ENCODE results near the gene PKD1L1.

The PKD1L1 gene

GRCh38 chr7:47973739-47974138 is 25.5 kb upstream of the PKD1L1 start:
- Mint-ChIP-seq H3K9me3 (no peaks in the 10 kb centered on the region), H3K4me3 (no peak overlapping the region), H3K36me3 (ENCODE audit: low read depth) (peaks cover 94% of the 10 kb centered on the region), H3K27me3 (no peaks in the 10 kb centered on the region), H3K4me1 (ENCODE audit: low read depth) (peaks cover 70% of the 10 kb centered on the region), H3K27ac (peak overlapping the region; percentile 83)

GRCh38 chr7:47970761-47971160 is 22.5 kb upstream of the PKD1L1 start:
- H3K27me3 Mint-ChIP-seq, result no peaks in the 10 kb centered on the region
- peaks cover 95% of the 10 kb centered on the region for H3K36me3 Mint-ChIP-seq (ENCODE audit: low read depth)
- H3K4me1 Mint-ChIP-seq (ENCODE audit: low read depth), result peaks cover 48% of the 10 kb centered on the region
- H3K27ac Mint-ChIP-seq, result peak overlapping the region; percentile 64
- no peak overlapping the region for H3K4me3 Mint-ChIP-seq
- H3K9me3 Mint-ChIP-seq, result no peaks in the 10 kb centered on the region

GRCh38 chr7:47968847-47969774 is 20.8 kb upstream of the PKD1L1 start:
- Mint-ChIP-seq H3K4me3 (peak overlapping the region; percentile 8), H3K9me3 (no peaks in the 10 kb centered on the region), H3K27me3 (no peaks in the 10 kb centered on the region), H3K36me3 (ENCODE audit: low read depth) (peaks cover 95% of the 10 kb centered on the region), H3K27ac (no peak overlapping the region), H3K4me1 (ENCODE audit: low read depth) (peaks cover 40% of the 10 kb centered on the region)

- H3K27ac Mint-ChIP-seq, result no peak overlapping the region
- H3K9me3 Mint-ChIP-seq, result no peaks in the 10 kb centered on the region
- peaks cover 26% of the 10 kb centered on the region for H3K4me1 Mint-ChIP-seq (ENCODE audit: low read depth)
- H3K36me3 Mint-ChIP-seq (ENCODE audit: low read depth), result peaks cover 93% of the 10 kb centered on the region
- no peaks in the 10 kb centered on the region for H3K27me3 Mint-ChIP-seq
- no peak overlapping the region for H3K4me3 Mint-ChIP-seq
Observed at GRCh38 chr7:47967708-47968107, 19.4 kb upstream of the PKD1L1 start.

- no peaks in the 10 kb centered on the region for H3K9me3 Mint-ChIP-seq
- no peak overlapping the region for H3K4me3 Mint-ChIP-seq
- peaks cover 20% of the 10 kb centered on the region for H3K4me1 Mint-ChIP-seq (ENCODE audit: low read depth)
- peaks cover 90% of the 10 kb centered on the region for H3K36me3 Mint-ChIP-seq (ENCODE audit: low read depth)
- H3K27me3 Mint-ChIP-seq, result no peaks in the 10 kb centered on the region
- H3K27ac Mint-ChIP-seq, result no peak overlapping the region
Observed at GRCh38 chr7:47967123-47967522, 18.9 kb upstream of the PKD1L1 start.

- no peaks in the 10 kb centered on the region for H3K27me3 Mint-ChIP-seq
- no peaks in the 10 kb centered on the region for H3K9me3 Mint-ChIP-seq
- H3K36me3 Mint-ChIP-seq (ENCODE audit: low read depth), result peaks cover 88% of the 10 kb centered on the region
- H3K4me1 Mint-ChIP-seq (ENCODE audit: low read depth), result peaks cover 12% of the 10 kb centered on the region
- no peak overlapping the region for H3K27ac Mint-ChIP-seq
- H3K4me3 Mint-ChIP-seq, result no peak overlapping the region
Observed at GRCh38 chr7:47965456-47965855, 17.2 kb upstream of the PKD1L1 start.

GRCh38 chr7:47962262-47962661 is 14.0 kb upstream of the PKD1L1 start:
- Mint-ChIP-seq H3K9me3 (no peaks in the 10 kb centered on the region), H3K27ac (no peak overlapping the region), H3K27me3 (no peaks in the 10 kb centered on the region), H3K4me1 (ENCODE audit: low read depth) (no peaks in the 10 kb centered on the region), H3K4me3 (no peak overlapping the region), H3K36me3 (ENCODE audit: low read depth) (peaks cover 71% of the 10 kb centered on the region)

- Mint-ChIP-seq H3K9me3 (no peaks in the 10 kb centered on the region), H3K27ac (no peak overlapping the region), H3K36me3 (ENCODE audit: low read depth) (peaks cover 54% of the 10 kb centered on the region), H3K4me1 (ENCODE audit: low read depth) (peaks cover 7% of the 10 kb centered on the region), H3K27me3 (no peaks in the 10 kb centered on the region), H3K4me3 (no peak overlapping the region)
Observed at GRCh38 chr7:47957156-47957555, 8.9 kb upstream of the PKD1L1 start.

GRCh38 chr7:47956220-47956619 is 8.0 kb upstream of the PKD1L1 start:
- H3K4me1 Mint-ChIP-seq (ENCODE audit: low read depth), result peaks cover 7% of the 10 kb centered on the region

GRCh38 chr7:47954231-47954911 is 6.1 kb upstream of the PKD1L1 start:
- H3K27me3 Mint-ChIP-seq, result no peaks in the 10 kb centered on the region
- H3K4me1 Mint-ChIP-seq (ENCODE audit: low read depth), result peaks cover 7% of the 10 kb centered on the region
- peak overlapping the region; percentile 37 for H3K27ac Mint-ChIP-seq
- H3K4me3 Mint-ChIP-seq, result no peak overlapping the region
- H3K36me3 Mint-ChIP-seq (ENCODE audit: low read depth), result peaks cover 39% of the 10 kb centered on the region
- no peaks in the 10 kb centered on the region for H3K9me3 Mint-ChIP-seq

More at GRCh38 chr7:47956220-47956619, 8.0 kb upstream of the PKD1L1 start:
- no peak overlapping the region for H3K4me3 Mint-ChIP-seq
- H3K27me3 Mint-ChIP-seq, result no peaks in the 10 kb centered on the region
- H3K27ac Mint-ChIP-seq, result no peak overlapping the region
- H3K36me3 Mint-ChIP-seq (ENCODE audit: low read depth), result peaks cover 47% of the 10 kb centered on the region
- no peaks in the 10 kb centered on the region for H3K9me3 Mint-ChIP-seq

GRCh38 chr7:47953822-47954221 is 5.6 kb upstream of the PKD1L1 start:
- H3K27ac Mint-ChIP-seq, result no peak overlapping the region
- peaks cover 39% of the 10 kb centered on the region for H3K36me3 Mint-ChIP-seq (ENCODE audit: low read depth)
- peaks cover 7% of the 10 kb centered on the region for H3K4me1 Mint-ChIP-seq (ENCODE audit: low read depth)
- H3K4me3 Mint-ChIP-seq, result no peak overlapping the region
- no peaks in the 10 kb centered on the region for H3K9me3 Mint-ChIP-seq
- no peaks in the 10 kb centered on the region for H3K27me3 Mint-ChIP-seq

GRCh38 chr7:47952224-47952623 is 4.0 kb upstream of the PKD1L1 start:
- H3K27me3 Mint-ChIP-seq, result no peaks in the 10 kb centered on the region
- H3K4me3 Mint-ChIP-seq, result no peak overlapping the region
- peaks cover 7% of the 10 kb centered on the region for H3K4me1 Mint-ChIP-seq (ENCODE audit: low read depth)
- no peaks in the 10 kb centered on the region for H3K9me3 Mint-ChIP-seq
- H3K36me3 Mint-ChIP-seq (ENCODE audit: low read depth), result peaks cover 28% of the 10 kb centered on the region
- no peak overlapping the region for H3K27ac Mint-ChIP-seq

GRCh38 chr7:47951374-47951773 is 3.1 kb upstream of the PKD1L1 start:
- no peaks in the 10 kb centered on the region for H3K9me3 Mint-ChIP-seq
- no peak overlapping the region for H3K27ac Mint-ChIP-seq
- H3K4me3 Mint-ChIP-seq, result no peak overlapping the region
- peaks cover 7% of the 10 kb centered on the region for H3K4me1 Mint-ChIP-seq (ENCODE audit: low read depth)
- H3K36me3 Mint-ChIP-seq (ENCODE audit: low read depth), result peaks cover 21% of the 10 kb centered on the region
- no peaks in the 10 kb centered on the region for H3K27me3 Mint-ChIP-seq

- H3K4me1 Mint-ChIP-seq (ENCODE audit: low read depth), result peaks cover 7% of the 10 kb centered on the region
- H3K27me3 Mint-ChIP-seq, result no peaks in the 10 kb centered on the region
- no peak overlapping the region for H3K27ac Mint-ChIP-seq
- peaks cover 19% of the 10 kb centered on the region for H3K36me3 Mint-ChIP-seq (ENCODE audit: low read depth)
- H3K4me3 Mint-ChIP-seq, result no peak overlapping the region
- H3K9me3 Mint-ChIP-seq, result no peaks in the 10 kb centered on the region
Observed at GRCh38 chr7:47950714-47951113, 2.4 kb upstream of the PKD1L1 start.

- H3K27me3 Mint-ChIP-seq, result no peaks in the 10 kb centered on the region
- H3K4me3 Mint-ChIP-seq, result no peak overlapping the region
- H3K27ac Mint-ChIP-seq, result no peak overlapping the region
- peaks cover 7% of the 10 kb centered on the region for H3K4me1 Mint-ChIP-seq (ENCODE audit: low read depth)
- H3K36me3 Mint-ChIP-seq (ENCODE audit: low read depth), result peaks cover 12% of the 10 kb centered on the region
- H3K9me3 Mint-ChIP-seq, result no peaks in the 10 kb centered on the region
Observed at GRCh38 chr7:47949703-47950102, 1.4 kb upstream of the PKD1L1 start.
